K562 (cell line): Measurements from ENCODE around the gene C11orf58. TPM values are rescaled to one million over a fixed set of nuclear protein-coding genes. Genes with fewer than 3 reads are reported as not detected.

ENCODE experiments used
- HMG20A ChIP-seq: fragments of 450-650 bp; formaldehyde crosslinking; conservative IDR thresholded peaks from 2 replicates; pipeline ENCODE4 v1.4.0; 2020; ENCODE audit warnings: mild to moderate bottlenecking, mixed read lengths
- KLF16 ChIP-seq: IDR thresholded peaks from 2 replicates; pipeline ENCODE4 v1.6.1; 2016; ENCODE audit warnings: antibody characterized with exemption
- NR1H2 ChIP-seq: sonication (generic); formaldehyde crosslinking; IDR thresholded peaks from 2 replicates; pipeline ENCODE4 v1.4.0; 2020; ENCODE audit warnings: mild to moderate bottlenecking, missing genetic modification reagents
- PYGO2 ChIP-seq: fragments of 450-650 bp; IDR thresholded peaks from 2 replicates; pipeline ENCODE4 v1.6.1; 2016; ENCODE audit warnings: mild to moderate bottlenecking, missing genetic modification characterization, moderate library complexity, missing compliant biosample characterization
- SIRT6 ChIP-seq: IDR thresholded peaks from one replicate; pipeline ENCODE4 v1.6.1; 2012; ENCODE audit warnings: low read depth, mild to moderate bottlenecking, control low read depth, inconsistent platforms, low read length, moderate library complexity
- ZBTB1 ChIP-seq: sonication (generic); formaldehyde crosslinking; IDR thresholded peaks from 2 replicates; pipeline ENCODE4 v1.8.1; 2023; ENCODE audit warnings: missing genetic modification reagents, low read depth, mild to moderate bottlenecking, borderline replicate concordance
- ZNF197 ChIP-seq: fragments of 200-800 bp; sonication (Bioruptor generic); IDR thresholded peaks from 2 replicates; pipeline ENCODE4 v1.6.1; 2016; ENCODE audit warnings: low read depth, missing genetic modification characterization, missing compliant biosample characterization
- ZNF253 ChIP-seq: fragments of 250-450 bp; sonication (Bioruptor Pico); conservative IDR thresholded peaks from 2 replicates; pipeline ENCODE4 v1.6.1; 2021; ENCODE audit warnings: mild to moderate bottlenecking
- ZNF280B ChIP-seq: fragments of 250-450 bp; sonication (Bioruptor Pico); IDR thresholded peaks from 2 replicates; pipeline ENCODE4 v1.5.1; 2021; ENCODE audit warnings: mild to moderate bottlenecking
- ZNF41 ChIP-seq: fragments of 250-450 bp; sonication (Bioruptor Pico); conservative IDR thresholded peaks from 2 replicates; pipeline ENCODE4 v1.4.0; 2020; ENCODE audit warnings: mild to moderate bottlenecking
- polyA plus RNA-seq, 8 experiments: library from polyadenylated mRNA; depleted of rRNA in 4 of 8; stranded (reverse) in 5 of 8; unstranded in 3 of 8; fragments of >200 nt; fragmentation: Nextera tagmentation in 2 of 8; fragmentation: Illumina TruSeq in 1 of 8; extraction: Ambion mirVana in 2 of 8; extraction: Trizol in 1 of 8; gene quantifications; 2 replicates each; pipeline versions ENCODE4 v1.2.1 to v1.2.3, GENCODE V29; 2011 to 2014; ENCODE audit warnings: inconsistent platforms in 1 of 8, missing spikeins in 1 of 8
- total RNA-seq, 7 experiments: library from RNA; depleted of rRNA in 6 of 7; stranded (reverse); fragments of >200 nt in 6 of 7; fragmentation: Illumina TruSeq in 2 of 7; extraction: Trizol in 2 of 7; gene quantifications; 2 replicates each; pipeline versions ENCODE4 v1.2.1 to v1.2.3, GENCODE V29; 2011 to 2021; ENCODE audit warnings: low replicate concordance in 1 of 7
- TF ChIP-seq, protein P1 (sequence below): fragments of 250-450 bp; sonication (Bioruptor Pico); IDR thresholded peaks from 2 replicates; pipeline ENCODE4 v1.4.0; 2020
- TF ChIP-seq, protein P2 (sequence below): fragments of 450-650 bp; IDR thresholded peaks from 2 replicates; pipeline ENCODE4 v1.6.1; 2016; ENCODE audit warnings: low read depth, mild to moderate bottlenecking, moderate library complexity
- TF ChIP-seq, protein P3 (sequence below): sonication (generic); formaldehyde crosslinking; IDR thresholded peaks from 2 replicates; pipeline ENCODE4 v1.8.1; 2022; ENCODE audit warnings: missing genetic modification reagents
- TF ChIP-seq, protein P4 (sequence below): fragments of 150-350 bp; IDR thresholded peaks from 2 replicates; pipeline ENCODE4 v1.6.1; 2014; ENCODE audit warnings: low read depth, mild to moderate bottlenecking, low read length, borderline replicate concordance

Gene C11orf58
- total and polyA plus RNA-seq, 9 of the 15 experiments (the other 6 are each of a cell fraction or from before 2014, with no cell fraction given), result 104 to 421 (median 247) TPM

DNA sequence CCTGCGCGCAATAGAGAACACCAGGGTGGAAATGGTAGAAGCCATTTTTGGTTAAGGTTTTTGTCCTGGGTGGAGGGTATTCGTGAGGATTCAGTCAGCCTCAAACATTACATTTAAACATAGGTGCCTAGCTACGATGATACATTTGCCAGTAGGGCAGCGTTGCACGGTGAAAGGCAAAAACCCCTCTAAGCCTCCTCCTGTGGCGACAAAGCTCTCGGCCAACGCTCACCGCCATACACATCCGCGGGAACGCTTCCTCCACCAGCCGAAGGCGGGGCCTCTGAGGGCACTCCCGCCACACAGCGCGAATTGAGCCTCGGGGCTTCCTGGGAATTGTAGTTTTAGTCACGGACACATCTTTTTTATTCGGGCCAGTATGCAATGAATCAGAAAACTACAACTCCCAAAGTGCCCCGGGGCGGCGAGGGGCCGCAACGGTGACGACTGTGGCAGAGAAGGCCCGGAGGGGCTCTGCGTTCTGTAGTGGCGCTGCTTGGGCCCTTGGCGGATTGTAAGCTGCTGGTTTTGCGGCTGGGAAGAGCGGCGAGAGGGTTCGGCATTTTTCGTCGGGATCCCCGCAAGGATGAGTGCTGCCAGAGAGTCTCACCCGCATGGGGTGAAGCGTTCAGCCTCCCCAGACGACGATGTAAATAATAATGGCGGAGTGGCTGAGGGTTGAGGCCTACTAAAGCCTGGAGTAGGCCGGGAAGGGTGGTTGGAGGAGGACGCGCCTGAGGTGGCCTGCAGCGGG is at the start of gene C11orf58 (continued):
- no peak for TF ChIP-seq HMG20A
- TF ChIP-seq ZNF41 (CRISPR knock-in tag), result no peak
- TF ChIP-seq, protein P1, sequence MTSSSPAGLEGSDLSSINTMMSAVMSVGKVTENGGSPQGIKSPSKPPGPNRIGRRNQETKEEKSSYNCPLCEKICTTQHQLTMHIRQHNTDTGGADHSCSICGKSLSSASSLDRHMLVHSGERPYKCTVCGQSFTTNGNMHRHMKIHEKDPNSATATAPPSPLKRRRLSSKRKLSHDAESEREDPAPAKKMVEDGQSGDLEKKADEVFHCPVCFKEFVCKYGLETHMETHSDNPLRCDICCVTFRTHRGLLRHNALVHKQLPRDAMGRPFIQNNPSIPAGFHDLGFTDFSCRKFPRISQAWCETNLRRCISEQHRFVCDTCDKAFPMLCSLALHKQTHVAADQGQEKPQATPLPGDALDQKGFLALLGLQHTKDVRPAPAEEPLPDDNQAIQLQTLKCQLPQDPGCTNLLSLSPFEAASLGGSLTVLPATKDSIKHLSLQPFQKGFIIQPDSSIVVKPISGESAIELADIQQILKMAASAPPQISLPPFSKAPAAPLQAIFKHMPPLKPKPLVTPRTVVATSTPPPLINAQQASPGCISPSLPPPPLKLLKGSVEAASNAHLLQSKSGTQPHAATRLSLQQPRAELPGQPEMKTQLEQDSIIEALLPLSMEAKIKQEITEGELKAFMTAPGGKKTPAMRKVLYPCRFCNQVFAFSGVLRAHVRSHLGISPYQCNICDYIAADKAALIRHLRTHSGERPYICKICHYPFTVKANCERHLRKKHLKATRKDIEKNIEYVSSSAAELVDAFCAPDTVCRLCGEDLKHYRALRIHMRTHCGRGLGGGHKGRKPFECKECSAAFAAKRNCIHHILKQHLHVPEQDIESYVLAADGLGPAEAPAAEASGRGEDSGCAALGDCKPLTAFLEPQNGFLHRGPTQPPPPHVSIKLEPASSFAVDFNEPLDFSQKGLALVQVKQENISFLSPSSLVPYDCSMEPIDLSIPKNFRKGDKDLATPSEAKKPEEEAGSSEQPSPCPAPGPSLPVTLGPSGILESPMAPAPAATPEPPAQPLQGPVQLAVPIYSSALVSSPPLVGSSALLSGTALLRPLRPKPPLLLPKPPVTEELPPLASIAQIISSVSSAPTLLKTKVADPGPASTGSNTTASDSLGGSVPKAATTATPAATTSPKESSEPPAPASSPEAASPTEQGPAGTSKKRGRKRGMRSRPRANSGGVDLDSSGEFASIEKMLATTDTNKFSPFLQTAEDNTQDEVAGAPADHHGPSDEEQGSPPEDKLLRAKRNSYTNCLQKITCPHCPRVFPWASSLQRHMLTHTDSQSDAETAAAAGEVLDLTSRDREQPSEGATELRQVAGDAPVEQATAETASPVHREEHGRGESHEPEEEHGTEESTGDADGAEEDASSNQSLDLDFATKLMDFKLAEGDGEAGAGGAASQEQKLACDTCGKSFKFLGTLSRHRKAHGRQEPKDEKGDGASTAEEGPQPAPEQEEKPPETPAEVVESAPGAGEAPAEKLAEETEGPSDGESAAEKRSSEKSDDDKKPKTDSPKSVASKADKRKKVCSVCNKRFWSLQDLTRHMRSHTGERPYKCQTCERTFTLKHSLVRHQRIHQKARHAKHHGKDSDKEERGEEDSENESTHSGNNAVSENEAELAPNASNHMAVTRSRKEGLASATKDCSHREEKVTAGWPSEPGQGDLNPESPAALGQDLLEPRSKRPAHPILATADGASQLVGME (CRISPR knock-in tag), result no peak
- no peak for TF ChIP-seq ZNF253 (CRISPR knock-in tag)
- no peak for TF ChIP-seq ZNF280B
- TF ChIP-seq NR1H2 (CRISPR knock-in tag), result peak; percentile 67; the same call in 1 of the 2 replicates
- TF ChIP-seq, protein P2, sequence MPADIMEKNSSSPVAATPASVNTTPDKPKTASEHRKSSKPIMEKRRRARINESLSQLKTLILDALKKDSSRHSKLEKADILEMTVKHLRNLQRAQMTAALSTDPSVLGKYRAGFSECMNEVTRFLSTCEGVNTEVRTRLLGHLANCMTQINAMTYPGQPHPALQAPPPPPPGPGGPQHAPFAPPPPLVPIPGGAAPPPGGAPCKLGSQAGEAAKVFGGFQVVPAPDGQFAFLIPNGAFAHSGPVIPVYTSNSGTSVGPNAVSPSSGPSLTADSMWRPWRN, result no peak
- no peak for TF ChIP-seq ZBTB1 (CRISPR knock-in tag)
- TF ChIP-seq, protein P3, sequence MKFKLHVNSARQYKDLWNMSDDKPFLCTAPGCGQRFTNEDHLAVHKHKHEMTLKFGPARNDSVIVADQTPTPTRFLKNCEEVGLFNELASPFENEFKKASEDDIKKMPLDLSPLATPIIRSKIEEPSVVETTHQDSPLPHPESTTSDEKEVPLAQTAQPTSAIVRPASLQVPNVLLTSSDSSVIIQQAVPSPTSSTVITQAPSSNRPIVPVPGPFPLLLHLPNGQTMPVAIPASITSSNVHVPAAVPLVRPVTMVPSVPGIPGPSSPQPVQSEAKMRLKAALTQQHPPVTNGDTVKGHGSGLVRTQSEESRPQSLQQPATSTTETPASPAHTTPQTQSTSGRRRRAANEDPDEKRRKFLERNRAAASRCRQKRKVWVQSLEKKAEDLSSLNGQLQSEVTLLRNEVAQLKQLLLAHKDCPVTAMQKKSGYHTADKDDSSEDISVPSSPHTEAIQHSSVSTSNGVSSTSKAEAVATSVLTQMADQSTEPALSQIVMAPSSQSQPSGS (CRISPR knock-in tag), result no peak
- TF ChIP-seq SIRT6, result no peak
- TF ChIP-seq ZNF197 (CRISPR knock-in tag), result peak; percentile 90
- TF ChIP-seq PYGO2 (tag), result no peak; the same call in 1 of the 2 replicates
- TF ChIP-seq KLF16, result no peak
- TF ChIP-seq, protein P4, sequence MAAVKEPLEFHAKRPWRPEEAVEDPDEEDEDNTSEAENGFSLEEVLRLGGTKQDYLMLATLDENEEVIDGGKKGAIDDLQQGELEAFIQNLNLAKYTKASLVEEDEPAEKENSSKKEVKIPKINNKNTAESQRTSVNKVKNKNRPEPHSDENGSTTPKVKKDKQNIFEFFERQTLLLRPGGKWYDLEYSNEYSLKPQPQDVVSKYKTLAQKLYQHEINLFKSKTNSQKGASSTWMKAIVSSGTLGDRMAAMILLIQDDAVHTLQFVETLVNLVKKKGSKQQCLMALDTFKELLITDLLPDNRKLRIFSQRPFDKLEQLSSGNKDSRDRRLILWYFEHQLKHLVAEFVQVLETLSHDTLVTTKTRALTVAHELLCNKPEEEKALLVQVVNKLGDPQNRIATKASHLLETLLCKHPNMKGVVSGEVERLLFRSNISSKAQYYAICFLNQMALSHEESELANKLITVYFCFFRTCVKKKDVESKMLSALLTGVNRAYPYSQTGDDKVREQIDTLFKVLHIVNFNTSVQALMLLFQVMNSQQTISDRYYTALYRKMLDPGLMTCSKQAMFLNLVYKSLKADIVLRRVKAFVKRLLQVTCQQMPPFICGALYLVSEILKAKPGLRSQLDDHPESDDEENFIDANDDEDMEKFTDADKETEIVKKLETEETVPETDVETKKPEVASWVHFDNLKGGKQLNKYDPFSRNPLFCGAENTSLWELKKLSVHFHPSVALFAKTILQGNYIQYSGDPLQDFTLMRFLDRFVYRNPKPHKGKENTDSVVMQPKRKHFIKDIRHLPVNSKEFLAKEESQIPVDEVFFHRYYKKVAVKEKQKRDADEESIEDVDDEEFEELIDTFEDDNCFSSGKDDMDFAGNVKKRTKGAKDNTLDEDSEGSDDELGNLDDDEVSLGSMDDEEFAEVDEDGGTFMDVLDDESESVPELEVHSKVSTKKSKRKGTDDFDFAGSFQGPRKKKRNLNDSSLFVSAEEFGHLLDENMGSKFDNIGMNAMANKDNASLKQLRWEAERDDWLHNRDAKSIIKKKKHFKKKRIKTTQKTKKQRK, result no peak
